ENCODE measurements around the gene PTPRCAP. TPM values are rescaled to one million over a fixed set of nuclear protein-coding genes. Genes with fewer than 3 reads are reported as not detected.

Gene PTPRCAP
- total and polyA plus RNA-seq, 4 donors: 2.9 to 6.2 (median 4.5) TPM

GRCh38 chr11:67406420-67406968 lies 31.0 kb downstream of the PTPRCAP start:
- H3K4me3 ChIP-seq (ENCODE audit: low read depth in 1 of 3, low read length in 3 of 3): no peak overlapping the region
- WGBS: 88% methylated on average over 18 of the region's 18 CpGs
- no peaks in the 10 kb centered on the region for H3K36me3 ChIP-seq (ENCODE audit: control insufficient read depth in 4 of 4, insufficient read depth in 3 of 4, low read depth in 1 of 4, low read length in 3 of 4)
- H3K4me1 ChIP-seq (ENCODE audit: control insufficient read depth in 4 of 4, insufficient read depth in 4 of 4, low read length in 3 of 4): peaks cover 3 to 9% (median 7%) of the 10 kb centered on the region in 4 donors
- no peak overlapping the region for H3K27ac ChIP-seq (ENCODE audit: low read depth in 1 of 2, low read length in 2 of 2)
- no peaks in the 10 kb centered on the region for H3K27me3 ChIP-seq (ENCODE audit: control insufficient read depth in 4 of 4, insufficient read depth in 4 of 4, low read length in 3 of 4)
- no peak for TF ChIP-seq TAF1 (conservative IDR thresholded peaks at IDR 0.05)
- no peak for TF ChIP-seq RXRA (IDR thresholded peaks at IDR 0.05)
- TF ChIP-seq SP1 (IDR thresholded peaks at IDR 0.05): no peak
- TF ChIP-seq, protein P1, sequence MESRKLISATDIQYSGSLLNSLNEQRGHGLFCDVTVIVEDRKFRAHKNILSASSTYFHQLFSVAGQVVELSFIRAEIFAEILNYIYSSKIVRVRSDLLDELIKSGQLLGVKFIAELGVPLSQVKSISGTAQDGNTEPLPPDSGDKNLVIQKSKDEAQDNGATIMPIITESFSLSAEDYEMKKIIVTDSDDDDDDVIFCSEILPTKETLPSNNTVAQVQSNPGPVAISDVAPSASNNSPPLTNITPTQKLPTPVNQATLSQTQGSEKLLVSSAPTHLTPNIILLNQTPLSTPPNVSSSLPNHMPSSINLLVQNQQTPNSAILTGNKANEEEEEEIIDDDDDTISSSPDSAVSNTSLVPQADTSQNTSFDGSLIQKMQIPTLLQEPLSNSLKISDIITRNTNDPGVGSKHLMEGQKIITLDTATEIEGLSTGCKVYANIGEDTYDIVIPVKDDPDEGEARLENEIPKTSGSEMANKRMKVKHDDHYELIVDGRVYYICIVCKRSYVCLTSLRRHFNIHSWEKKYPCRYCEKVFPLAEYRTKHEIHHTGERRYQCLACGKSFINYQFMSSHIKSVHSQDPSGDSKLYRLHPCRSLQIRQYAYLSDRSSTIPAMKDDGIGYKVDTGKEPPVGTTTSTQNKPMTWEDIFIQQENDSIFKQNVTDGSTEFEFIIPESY (IDR thresholded peaks at IDR 0.05): no peak
- no peak for TF ChIP-seq YY1 (IDR thresholded peaks at IDR 0.05)
- no peak for TF ChIP-seq HNF4G (IDR thresholded peaks at IDR 0.05)
- no peak for TF ChIP-seq RAD21 (IDR thresholded peaks at IDR 0.05)
- TF ChIP-seq, protein P2, sequence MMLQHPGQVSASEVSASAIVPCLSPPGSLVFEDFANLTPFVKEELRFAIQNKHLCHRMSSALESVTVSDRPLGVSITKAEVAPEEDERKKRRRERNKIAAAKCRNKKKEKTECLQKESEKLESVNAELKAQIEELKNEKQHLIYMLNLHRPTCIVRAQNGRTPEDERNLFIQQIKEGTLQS (IDR thresholded peaks at IDR 0.05): no peak
- TF ChIP-seq HNF4A (conservative IDR thresholded peaks at IDR 0.05): no peak
- TF ChIP-seq FOXA2 (IDR thresholded peaks at IDR 0.05): no peak
- TF ChIP-seq, protein P3, sequence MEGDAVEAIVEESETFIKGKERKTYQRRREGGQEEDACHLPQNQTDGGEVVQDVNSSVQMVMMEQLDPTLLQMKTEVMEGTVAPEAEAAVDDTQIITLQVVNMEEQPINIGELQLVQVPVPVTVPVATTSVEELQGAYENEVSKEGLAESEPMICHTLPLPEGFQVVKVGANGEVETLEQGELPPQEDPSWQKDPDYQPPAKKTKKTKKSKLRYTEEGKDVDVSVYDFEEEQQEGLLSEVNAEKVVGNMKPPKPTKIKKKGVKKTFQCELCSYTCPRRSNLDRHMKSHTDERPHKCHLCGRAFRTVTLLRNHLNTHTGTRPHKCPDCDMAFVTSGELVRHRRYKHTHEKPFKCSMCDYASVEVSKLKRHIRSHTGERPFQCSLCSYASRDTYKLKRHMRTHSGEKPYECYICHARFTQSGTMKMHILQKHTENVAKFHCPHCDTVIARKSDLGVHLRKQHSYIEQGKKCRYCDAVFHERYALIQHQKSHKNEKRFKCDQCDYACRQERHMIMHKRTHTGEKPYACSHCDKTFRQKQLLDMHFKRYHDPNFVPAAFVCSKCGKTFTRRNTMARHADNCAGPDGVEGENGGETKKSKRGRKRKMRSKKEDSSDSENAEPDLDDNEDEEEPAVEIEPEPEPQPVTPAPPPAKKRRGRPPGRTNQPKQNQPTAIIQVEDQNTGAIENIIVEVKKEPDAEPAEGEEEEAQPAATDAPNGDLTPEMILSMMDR (IDR thresholded peaks at IDR 0.05; ENCODE audit: low read depth, low read length, missing input control): no peak
- TF ChIP-seq, protein P4, sequence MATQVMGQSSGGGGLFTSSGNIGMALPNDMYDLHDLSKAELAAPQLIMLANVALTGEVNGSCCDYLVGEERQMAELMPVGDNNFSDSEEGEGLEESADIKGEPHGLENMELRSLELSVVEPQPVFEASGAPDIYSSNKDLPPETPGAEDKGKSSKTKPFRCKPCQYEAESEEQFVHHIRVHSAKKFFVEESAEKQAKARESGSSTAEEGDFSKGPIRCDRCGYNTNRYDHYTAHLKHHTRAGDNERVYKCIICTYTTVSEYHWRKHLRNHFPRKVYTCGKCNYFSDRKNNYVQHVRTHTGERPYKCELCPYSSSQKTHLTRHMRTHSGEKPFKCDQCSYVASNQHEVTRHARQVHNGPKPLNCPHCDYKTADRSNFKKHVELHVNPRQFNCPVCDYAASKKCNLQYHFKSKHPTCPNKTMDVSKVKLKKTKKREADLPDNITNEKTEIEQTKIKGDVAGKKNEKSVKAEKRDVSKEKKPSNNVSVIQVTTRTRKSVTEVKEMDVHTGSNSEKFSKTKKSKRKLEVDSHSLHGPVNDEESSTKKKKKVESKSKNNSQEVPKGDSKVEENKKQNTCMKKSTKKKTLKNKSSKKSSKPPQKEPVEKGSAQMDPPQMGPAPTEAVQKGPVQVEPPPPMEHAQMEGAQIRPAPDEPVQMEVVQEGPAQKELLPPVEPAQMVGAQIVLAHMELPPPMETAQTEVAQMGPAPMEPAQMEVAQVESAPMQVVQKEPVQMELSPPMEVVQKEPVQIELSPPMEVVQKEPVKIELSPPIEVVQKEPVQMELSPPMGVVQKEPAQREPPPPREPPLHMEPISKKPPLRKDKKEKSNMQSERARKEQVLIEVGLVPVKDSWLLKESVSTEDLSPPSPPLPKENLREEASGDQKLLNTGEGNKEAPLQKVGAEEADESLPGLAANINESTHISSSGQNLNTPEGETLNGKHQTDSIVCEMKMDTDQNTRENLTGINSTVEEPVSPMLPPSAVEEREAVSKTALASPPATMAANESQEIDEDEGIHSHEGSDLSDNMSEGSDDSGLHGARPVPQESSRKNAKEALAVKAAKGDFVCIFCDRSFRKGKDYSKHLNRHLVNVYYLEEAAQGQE (IDR thresholded peaks at IDR 0.05): no peak
- no peak for TF ChIP-seq JUND (IDR thresholded peaks at IDR 0.05)
- TF ChIP-seq MAX (IDR thresholded peaks at IDR 0.05): no peak
- no peak for TF ChIP-seq NR2F2 (IDR thresholded peaks at IDR 0.05)
- TF ChIP-seq EGR1 (IDR thresholded peaks at IDR 0.05; ENCODE audit: low read depth in 2 of 2): no peak
- no peak for TF ChIP-seq GABPA (IDR thresholded peaks at IDR 0.05 in 1 of 2, conservative IDR thresholded peaks at IDR 0.05 in 1 of 2)
- no peak for TF ChIP-seq FOXA1 (IDR thresholded peaks at IDR 0.05)
- no peaks in the 10 kb centered on the region for H3K9me3 ChIP-seq (ENCODE audit: control insufficient read depth in 4 of 4, low read length in 3 of 4)
- no peak for DNase-seq (ENCODE audit: low spot score)
- no peak overlapping the region for H3K9ac ChIP-seq (ENCODE audit: low read depth in 1 of 2, low read length in 2 of 2)

All from liver (tissue), 9 donors.